Activated T-cell treated with anti-CD3 and anti-CD28 coated beads, Interleukin-2, amount 50 U/mL, for 1 hour (primary cell): ENCODE results near the gene UMOD.

ENCODE experiments used
- DNase-seq: peaks from one replicate; pipeline ENCODE4 v3.0.0-alpha.2; 2020

Gene UMOD

GRCh38 chr16:20352615-20353014, at the start of gene UMOD:
Gene UMOD, minus strand, starts transcription at chr16:20352715. Its CDS starts 1,978 bp downstream, at chr16:20350737.
- no peak for DNase-seq

- DNase-seq, result no peak
Measured at GRCh38 chr16:20401475-20402016, 49.0 kb upstream of the UMOD start.

GRCh38 chr16:20401066-20401465, 48.6 kb upstream of the UMOD start:
- DNase-seq, result no peak

GRCh38 chr16:20399185-20399584, 46.7 kb upstream of the UMOD start:
- DNase-seq, result no peak

GRCh38 chr16:20398603-20399002, 46.1 kb upstream of the UMOD start:
- DNase-seq, result no peak

GRCh38 chr16:20397468-20398074, 45.1 kb upstream of the UMOD start:
- DNase-seq, result no peak

GRCh38 chr16:20396846-20397467, 44.4 kb upstream of the UMOD start:
- no peak for DNase-seq

- DNase-seq, result no peak
Measured at GRCh38 chr16:20395946-20396345, 43.4 kb upstream of the UMOD start.

- no peak for DNase-seq
Measured at GRCh38 chr16:20393801-20394577, 41.5 kb upstream of the UMOD start.

- no peak for DNase-seq
Measured at GRCh38 chr16:20391045-20391444, 38.5 kb upstream of the UMOD start.

- no peak for DNase-seq
Measured at GRCh38 chr16:20388854-20389253, 36.3 kb upstream of the UMOD start.

- no peak for DNase-seq
Measured at GRCh38 chr16:20387978-20388377, 35.5 kb upstream of the UMOD start.

GRCh38 chr16:20385844-20386832, 33.6 kb upstream of the UMOD start:
- peak; percentile 55 for DNase-seq

GRCh38 chr16:20383106-20384029, 30.9 kb upstream of the UMOD start:
- peak; percentile 20 for DNase-seq

- no peak for DNase-seq
Measured at GRCh38 chr16:20382202-20382948, 29.9 kb upstream of the UMOD start.

- DNase-seq, result no peak
Measured at GRCh38 chr16:20380782-20381181, 28.3 kb upstream of the UMOD start.

GRCh38 chr16:20377181-20377580, 24.7 kb upstream of the UMOD start:
- no peak for DNase-seq

- DNase-seq, result no peak
Measured at GRCh38 chr16:20372701-20373100, 20.2 kb upstream of the UMOD start.

GRCh38 chr16:20369452-20370054, 17.0 kb upstream of the UMOD start:
- DNase-seq, result no peak

GRCh38 chr16:20364051-20364450, 11.5 kb upstream of the UMOD start:
- DNase-seq, result no peak
